Prostate gland (tissue), 2 donors: ENCODE results near the gene ATP6V1C2. TPM values are rescaled to one million over a fixed set of nuclear protein-coding genes. Genes with fewer than 3 reads are reported as not detected.

Experiments
- DNase-seq: peaks from one replicate; pipeline ENCODE4 v3.0.0-alpha.2; 2019; ENCODE audit warnings: low spot score
- H3K27ac ChIP-seq, 2 donors: fragments of 200-600 bp; sonication (generic); 2 replicates each; pipeline ENCODE4 v1.5.1; 2017 to 2019
- H3K27me3 ChIP-seq: fragments of 200-600 bp; sonication (generic); replicated peaks from 2 replicates; pipeline ENCODE4 v1.5.1; 2019; ENCODE audit not compliant: insufficient read depth
- H3K36me3 ChIP-seq, 2 donors: fragments of 200-600 bp; sonication (generic); 1 replicate in 1 of 2; 2 replicates in 1 of 2; pipeline versions ENCODE4 v1.5.1 to v1.8.1; 2017 to 2019
- H3K4me1 ChIP-seq: fragments of 200-600 bp; sonication (generic); replicated peaks from 2 replicates; pipeline ENCODE4 v1.5.1; 2019
- H3K4me3 ChIP-seq, 2 donors: fragments of 200-600 bp; sonication (generic); 2 replicates each; pipeline ENCODE4 v1.5.1; 2017 to 2019
- H3K9me3 ChIP-seq: fragments of 200-600 bp; sonication (generic); 2 replicates; pipeline ENCODE4 v1.5.1; 2017
- POLR2A ChIP-seq: fragments of 450-650 bp; IDR thresholded peaks from one replicate; pipeline ENCODE4 v1.6.1; 2016; ENCODE audit warnings: antibody characterized with exemption, mild to moderate bottlenecking
- POLR2AphosphoS5 ChIP-seq: sonication (generic); formaldehyde crosslinking; IDR thresholded peaks from one replicate; pipeline ENCODE4 v1.6.1; 2017; ENCODE audit warnings: antibody characterized with exemption
- WGBS: methylation state at CpG from one replicate; pipeline ENCODE4 v1.1.5; 2018; 5-methylcytosine and 5-hydroxymethylcytosine counted together
- intact Hi-C: fragments of 100-400 bp; cut with DNase I; formaldehyde crosslinking; loops from one replicate; pipeline ENCODE4 v1.14.2; 2022
- total RNA-seq, 2 donors: library from RNA; depleted of rRNA; stranded (reverse); fragments of >200 nt; gene quantifications; one replicate each; pipeline ENCODE4 v1.1.0, GENCODE V29; 2016
- TF ChIP-seq, protein P1 (sequence below), 4 experiments: fragments of 200-600 bp in 2 of 4; fragments of 450-650 bp in 2 of 4; sonication (generic) in 2 of 4; IDR thresholded peaks; 1 replicate in 3 of 4; 2 replicates in 1 of 4; pipeline ENCODE4 v1.5.1; 2016 to 2019; ENCODE audit warnings: antibody characterized with exemption in 4 of 4, mild to moderate bottlenecking in 2 of 4, moderate library complexity in 2 of 4

Gene ATP6V1C2
- total RNA-seq, 2 donors from 2014 or later, result 0.41 to 4.0 TPM

GRCh38 chr2:10792660-10793400, 71.4 kb downstream of the ATP6V1C2 start:
- intact Hi-C loops, result no loop called here
- Histone ChIP-seq H3K27ac (no peak overlapping the region), H3K9me3 (no peaks in the 10 kb centered on the region), H3K4me3 (no peak overlapping the region), H3K36me3 (peaks cover 0 to 3% of the 10 kb centered on the region in 2 donors), H3K4me1 (no peaks in the 10 kb centered on the region), H3K27me3 (no peaks in the 10 kb centered on the region)
- no peak for DNase-seq
- 91% methylated on average over 17 of the region's 17 CpGs for WGBS
- TF ChIP-seq, protein P1, sequence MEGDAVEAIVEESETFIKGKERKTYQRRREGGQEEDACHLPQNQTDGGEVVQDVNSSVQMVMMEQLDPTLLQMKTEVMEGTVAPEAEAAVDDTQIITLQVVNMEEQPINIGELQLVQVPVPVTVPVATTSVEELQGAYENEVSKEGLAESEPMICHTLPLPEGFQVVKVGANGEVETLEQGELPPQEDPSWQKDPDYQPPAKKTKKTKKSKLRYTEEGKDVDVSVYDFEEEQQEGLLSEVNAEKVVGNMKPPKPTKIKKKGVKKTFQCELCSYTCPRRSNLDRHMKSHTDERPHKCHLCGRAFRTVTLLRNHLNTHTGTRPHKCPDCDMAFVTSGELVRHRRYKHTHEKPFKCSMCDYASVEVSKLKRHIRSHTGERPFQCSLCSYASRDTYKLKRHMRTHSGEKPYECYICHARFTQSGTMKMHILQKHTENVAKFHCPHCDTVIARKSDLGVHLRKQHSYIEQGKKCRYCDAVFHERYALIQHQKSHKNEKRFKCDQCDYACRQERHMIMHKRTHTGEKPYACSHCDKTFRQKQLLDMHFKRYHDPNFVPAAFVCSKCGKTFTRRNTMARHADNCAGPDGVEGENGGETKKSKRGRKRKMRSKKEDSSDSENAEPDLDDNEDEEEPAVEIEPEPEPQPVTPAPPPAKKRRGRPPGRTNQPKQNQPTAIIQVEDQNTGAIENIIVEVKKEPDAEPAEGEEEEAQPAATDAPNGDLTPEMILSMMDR (IDR thresholded peaks at IDR 0.05), result no peak
- TF ChIP-seq POLR2A, result no peak
- TF ChIP-seq POLR2AphosphoS5, result no peak

GRCh38 chr2:10793816-10794215, 72.4 kb downstream of the ATP6V1C2 start:
- Histone ChIP-seq H3K27me3 (no peaks in the 10 kb centered on the region), H3K27ac (no peak overlapping the region), H3K4me1 (no peaks in the 10 kb centered on the region), H3K4me3 (no peak overlapping the region), H3K9me3 (no peaks in the 10 kb centered on the region), H3K36me3 (peaks cover 0 to 3% of the 10 kb centered on the region in 2 donors)
- intact Hi-C loops, result no loop called here
- DNase-seq, result no peak
- WGBS, result 44% methylated on average over 1 of the region's 1 CpG
- TF ChIP-seq POLR2A (no peak), POLR2AphosphoS5 (no peak)
- TF ChIP-seq, protein P1 (IDR thresholded peaks at IDR 0.05), result no peak

GRCh38 chr2:10794876-10795275, 73.4 kb downstream of the ATP6V1C2 start:
- Histone ChIP-seq H3K4me3 (no peak overlapping the region), H3K9me3 (no peaks in the 10 kb centered on the region), H3K27ac (no peak overlapping the region), H3K36me3 (peaks cover 0 to 3% of the 10 kb centered on the region in 2 donors), H3K27me3 (no peaks in the 10 kb centered on the region), H3K4me1 (no peaks in the 10 kb centered on the region)
- 71% methylated on average over 5 of the region's 5 CpGs for WGBS
- no peak for DNase-seq
- intact Hi-C loops, result no loop called here
- TF ChIP-seq, protein P1 (IDR thresholded peaks at IDR 0.05), result no peak
- TF ChIP-seq POLR2A, result no peak
- TF ChIP-seq POLR2AphosphoS5, result no peak

- H3K36me3 ChIP-seq, result peaks cover 0 to 3% of the 10 kb centered on the region in 2 donors
Observed at GRCh38 chr2:10795508-10796046, 74.1 kb downstream of the ATP6V1C2 start.

More at GRCh38 chr2:10795508-10796046, 74.1 kb downstream of the ATP6V1C2 start:
- TF ChIP-seq POLR2A (no peak), POLR2AphosphoS5 (no peak)
- TF ChIP-seq, protein P1 (IDR thresholded peaks at IDR 0.05), result no peak
- H3K4me3 ChIP-seq, result no peak overlapping the region
- no peaks in the 10 kb centered on the region for H3K4me1 ChIP-seq
- H3K27me3 ChIP-seq, result no peaks in the 10 kb centered on the region
- WGBS, result 69% methylated on average over 7 of the region's 7 CpGs
- intact Hi-C loops, result no loop called here
- DNase-seq, result no peak
- no peak overlapping the region for H3K27ac ChIP-seq
- H3K9me3 ChIP-seq, result no peaks in the 10 kb centered on the region
